ENCODE measurements around the gene STEAP3.

STEAP3 gene

DNA sequence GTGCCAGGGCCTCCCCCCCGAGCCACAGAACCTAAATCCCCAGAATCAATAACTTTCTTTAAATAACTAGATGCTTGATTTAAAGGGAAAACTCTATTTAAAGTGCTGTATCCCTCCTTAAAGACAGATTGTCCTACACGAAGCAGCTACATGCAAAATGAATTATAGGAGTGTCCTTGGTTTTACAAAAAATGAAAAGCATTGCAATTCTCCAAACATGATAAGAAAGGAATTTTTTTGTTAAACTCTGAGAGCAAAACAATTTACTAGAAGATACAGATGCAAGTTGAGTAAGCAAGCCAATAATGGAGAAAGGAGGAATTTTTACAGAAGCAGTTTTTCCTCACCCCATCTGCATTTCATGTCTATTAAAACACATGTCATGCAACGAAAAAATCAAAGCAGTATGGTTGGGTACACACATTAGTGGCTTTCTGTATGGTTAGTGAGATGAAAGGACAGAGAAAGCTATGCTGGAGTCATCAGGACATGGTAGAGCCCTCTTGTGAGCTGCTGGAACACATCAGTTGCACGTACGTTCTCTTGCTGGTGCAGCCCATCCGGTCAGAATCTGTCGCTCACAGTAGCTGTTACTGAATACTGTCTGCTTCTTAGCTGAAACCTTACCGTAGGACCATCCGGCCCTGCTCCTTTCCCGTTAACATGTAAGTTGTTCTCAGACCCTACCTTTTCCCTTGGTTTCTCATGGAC, 25.9 kb upstream of the STEAP3 start:
- DNase-seq (ENCODE audit: low read depth in 3 of 3): no peak

- no peak for DNase-seq (ENCODE audit: low read depth in 3 of 3)
These were observed 25.3 kb upstream of the STEAP3 start for GRCh38 chr2:119198240-119198840.

- DNase-seq (ENCODE audit: low read depth in 3 of 3): no peak
These were observed 21.8 kb upstream of the STEAP3 start for GRCh38 chr2:119201815-119202214.

DNA sequence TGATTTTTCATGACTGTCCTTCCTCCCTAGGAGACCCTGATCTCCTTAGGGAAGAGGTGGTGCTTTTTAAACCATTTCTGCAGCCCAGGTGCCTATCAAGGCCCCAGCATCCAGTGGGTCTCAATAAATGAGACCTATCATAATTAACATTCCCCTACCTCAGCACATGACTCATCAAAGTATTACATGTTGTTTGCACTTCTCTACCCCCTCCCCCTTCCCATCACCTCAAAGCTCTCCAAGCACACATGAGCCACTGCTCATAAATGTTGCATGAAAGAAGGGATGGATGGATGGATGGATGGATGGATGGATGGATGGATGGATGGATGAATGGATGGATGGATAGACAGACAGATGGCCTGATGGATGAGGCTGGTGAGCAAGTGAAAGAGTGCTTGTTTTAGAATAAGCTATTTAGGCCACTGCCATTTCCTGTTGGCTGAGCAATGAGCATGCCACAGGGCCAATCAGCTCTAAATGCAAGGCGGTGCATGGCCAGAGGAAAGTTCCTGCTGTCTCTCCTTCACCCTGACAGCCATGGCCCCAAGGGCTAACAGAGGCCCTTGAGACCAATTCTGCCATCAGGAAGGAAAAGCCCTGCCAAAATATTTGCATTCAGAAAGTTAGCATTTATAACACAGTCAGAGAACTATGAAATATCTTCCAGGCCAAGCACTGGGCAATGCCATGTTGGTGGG, 20.9 kb upstream of the STEAP3 start:
- DNase-seq (ENCODE audit: low read depth in 3 of 3): no peak

DNA sequence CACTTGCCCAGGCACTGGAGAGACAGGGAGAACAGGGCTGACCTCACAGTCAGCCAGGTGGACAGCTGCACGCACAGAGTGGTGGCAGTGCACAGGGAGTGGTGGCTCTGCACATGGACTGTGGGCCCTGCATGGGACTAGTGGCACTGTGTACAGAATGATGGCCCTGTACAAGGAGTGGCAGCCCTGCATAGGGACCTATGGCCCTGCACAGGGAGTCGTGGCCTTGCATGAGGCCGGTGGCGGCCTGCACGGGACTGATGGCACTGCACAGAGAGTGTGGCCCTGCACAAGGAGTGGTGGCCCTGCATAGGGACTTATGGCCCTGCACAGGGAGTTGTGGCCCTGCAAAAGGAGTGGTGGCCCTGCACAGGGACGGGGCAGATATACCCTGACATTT, 19.1 kb upstream of the STEAP3 start:
- DNase-seq (ENCODE audit: low read depth in 3 of 3): no peak

DNA sequence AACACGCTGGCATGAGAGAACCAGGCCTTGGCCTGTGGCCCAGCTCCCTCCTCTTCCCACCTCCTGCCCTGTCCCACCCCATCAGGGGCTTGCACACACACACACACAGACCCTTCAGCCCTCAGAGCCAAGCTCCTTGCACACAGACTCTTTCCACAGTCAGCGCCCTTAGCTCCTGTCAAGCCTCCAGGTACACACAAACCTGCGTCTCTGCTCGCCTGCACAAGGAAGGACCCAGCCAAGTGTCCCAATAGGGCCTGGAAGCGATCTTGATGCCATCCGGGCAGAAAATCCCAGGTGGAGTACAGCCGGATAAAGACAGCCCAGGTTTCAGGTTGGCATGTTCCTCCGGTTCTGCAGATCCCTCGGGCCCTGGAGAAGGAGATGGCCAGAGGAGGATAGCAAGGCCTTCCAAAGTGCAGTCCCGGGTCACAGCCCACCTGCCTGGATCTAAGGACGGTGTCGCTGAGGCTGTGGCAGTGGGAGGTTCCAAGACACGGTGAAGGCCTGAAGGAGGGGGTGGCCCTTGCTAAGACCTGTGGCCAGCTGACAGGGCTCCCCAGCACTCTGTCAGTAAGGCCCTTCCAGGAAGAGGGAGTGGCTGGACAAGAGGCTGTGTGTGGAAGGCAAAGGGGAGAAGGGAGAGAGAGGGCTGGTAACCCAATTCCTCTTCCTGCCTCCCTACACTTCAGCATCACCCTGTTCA, 18.5 kb upstream of the STEAP3 start:
- DNase-seq (ENCODE audit: low read depth in 3 of 3): no peak

DNA sequence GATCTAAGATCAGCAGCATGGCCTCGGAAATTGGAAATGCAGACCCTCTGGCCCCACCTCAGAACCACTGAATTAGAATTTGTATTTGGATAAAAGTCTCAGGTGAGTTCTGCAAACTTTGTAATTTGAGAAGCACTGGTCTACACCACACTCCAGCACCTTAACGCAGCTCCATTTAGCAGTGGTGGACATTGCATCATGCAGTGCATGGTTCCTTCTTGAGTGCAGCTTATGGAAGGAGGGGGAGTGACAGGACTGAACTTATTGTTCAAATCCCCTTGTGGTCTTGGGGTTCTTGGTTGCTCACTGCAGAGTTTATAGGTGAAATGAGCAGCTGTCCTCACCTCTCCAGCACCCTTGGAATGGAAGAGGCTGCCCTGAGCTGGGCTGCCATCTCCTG, 17.4 kb upstream of the STEAP3 start:
- DNase-seq (ENCODE audit: low read depth in 3 of 3): no peak

DNA sequence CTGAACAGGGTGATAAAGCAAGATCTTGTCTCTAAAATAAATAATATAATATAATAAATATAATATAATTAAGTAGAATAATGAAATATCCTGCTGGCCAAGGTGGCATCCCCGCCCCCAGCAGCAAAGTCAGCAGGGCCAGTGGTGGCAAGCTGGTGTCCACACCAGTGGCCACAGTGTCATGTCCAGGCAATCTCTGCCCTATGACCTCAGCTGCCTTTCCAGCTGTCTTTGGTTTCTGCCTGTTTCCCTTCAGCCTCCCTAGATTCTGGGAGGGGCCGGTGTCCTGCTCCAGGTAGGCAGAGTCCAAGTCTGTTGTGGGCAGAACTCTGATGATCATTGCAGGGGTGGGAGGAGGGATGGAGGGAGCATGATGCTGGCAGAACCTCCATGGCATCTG, 16.2 kb upstream of the STEAP3 start:
- no peak for DNase-seq (ENCODE audit: low read depth in 3 of 3)

GRCh38 chr2:119208791-119209203, 14.8 kb upstream of the STEAP3 start:
- DNase-seq (ENCODE audit: low read depth in 3 of 3): no peak

- DNase-seq (ENCODE audit: low read depth in 3 of 3): no peak
These were observed 11.4 kb upstream of the STEAP3 start for GRCh38 chr2:119212139-119212800.

GRCh38 chr2:119214453-119215037, 9.1 kb upstream of the STEAP3 start:
- DNase-seq (ENCODE audit: low read depth in 3 of 3): no peak

DNA sequence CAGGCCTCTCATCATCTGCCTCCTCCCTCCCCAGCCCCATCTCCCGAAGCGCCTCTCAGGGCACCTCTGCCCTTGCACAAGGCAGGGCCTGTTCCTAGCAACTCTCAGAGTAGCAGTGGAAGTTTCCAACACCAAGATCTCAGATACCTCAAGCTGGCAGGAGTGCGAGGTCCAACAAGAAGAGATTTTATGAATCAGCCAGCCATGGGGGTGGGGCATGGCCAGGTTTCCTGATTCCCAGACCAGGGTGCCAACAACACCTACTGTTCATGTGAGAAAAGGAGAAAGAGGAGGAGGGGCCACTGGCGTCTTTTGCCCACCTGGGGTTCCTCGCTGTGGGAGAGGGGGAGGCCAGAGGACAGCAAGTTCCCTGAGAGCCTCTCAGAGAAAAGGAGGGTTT, 6.6 kb upstream of the STEAP3 start:
- DNase-seq (ENCODE audit: low read depth in 3 of 3): no peak

GRCh38 chr2:119218478-119219064, 5.1 kb upstream of the STEAP3 start:
- no peak for DNase-seq (ENCODE audit: low read depth in 3 of 3)

DNA sequence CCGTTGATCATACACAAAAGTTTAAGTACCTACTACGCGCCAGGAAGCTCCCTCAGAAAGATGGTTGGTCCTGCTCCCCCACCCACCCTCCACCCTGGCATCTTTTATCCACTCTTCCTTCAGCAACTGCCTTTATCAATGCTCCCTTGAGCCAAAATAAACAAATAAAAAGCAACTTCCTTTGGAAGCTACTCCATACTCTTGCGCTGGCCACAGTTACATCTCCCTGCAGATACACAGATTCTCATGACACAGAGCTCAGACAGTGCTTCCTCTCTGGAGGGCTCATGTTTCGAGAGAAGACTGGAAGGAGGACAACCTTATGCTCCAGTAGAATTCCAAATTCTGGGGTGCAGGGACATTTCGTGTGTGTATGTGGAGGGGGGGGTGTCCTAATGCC, 3.8 kb upstream of the STEAP3 start:
- DNase-seq (ENCODE audit: low read depth in 3 of 3): no peak

GRCh38 chr2:119220720-119221301, 2.8 kb upstream of the STEAP3 start:
- DNase-seq (ENCODE audit: low read depth in 3 of 3): no peak

DNA sequence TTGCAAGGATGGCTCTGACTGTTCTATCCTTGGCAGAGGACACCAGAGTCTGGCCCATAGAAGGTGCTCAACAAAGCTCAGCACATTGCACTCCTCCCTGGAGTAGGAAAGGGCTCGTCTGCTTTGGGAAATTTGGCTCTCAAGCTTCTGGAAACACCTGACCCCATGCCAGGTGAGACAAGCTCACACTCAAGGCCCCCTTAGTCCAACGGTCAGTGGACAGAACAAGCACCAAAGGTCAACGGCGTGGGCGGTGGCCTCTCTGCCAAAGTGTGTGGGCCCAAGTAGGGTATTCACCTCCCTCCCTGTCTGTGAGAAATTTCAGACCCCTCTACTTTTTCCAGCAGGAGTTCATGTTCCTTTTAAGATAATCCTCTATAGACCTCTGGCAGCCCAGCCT, 2.0 kb upstream of the STEAP3 start:
- DNase-seq (ENCODE audit: low read depth in 3 of 3): no peak

DNA sequence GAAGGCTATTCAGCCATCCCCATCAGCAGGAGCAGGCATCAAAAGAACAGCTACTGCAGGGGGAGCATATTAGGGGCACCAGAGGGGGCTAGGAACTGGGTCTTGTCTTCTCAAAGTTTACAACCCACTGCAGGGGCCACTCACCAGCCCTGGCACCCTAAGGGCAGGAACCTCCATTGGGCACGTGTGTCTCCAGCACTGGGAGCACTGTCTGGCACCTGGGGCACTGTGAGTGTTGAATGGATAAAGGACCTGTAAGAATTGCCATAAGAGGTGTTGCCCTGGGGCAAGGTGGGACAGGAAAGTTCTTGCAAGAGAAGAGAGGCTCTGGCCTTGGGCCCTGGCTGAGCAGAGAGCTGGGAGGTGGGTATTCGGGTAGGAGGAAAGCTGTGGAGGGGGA, 1.4 kb upstream of the STEAP3 start:
- no peak for DNase-seq (ENCODE audit: low read depth in 3 of 3)

DNA sequence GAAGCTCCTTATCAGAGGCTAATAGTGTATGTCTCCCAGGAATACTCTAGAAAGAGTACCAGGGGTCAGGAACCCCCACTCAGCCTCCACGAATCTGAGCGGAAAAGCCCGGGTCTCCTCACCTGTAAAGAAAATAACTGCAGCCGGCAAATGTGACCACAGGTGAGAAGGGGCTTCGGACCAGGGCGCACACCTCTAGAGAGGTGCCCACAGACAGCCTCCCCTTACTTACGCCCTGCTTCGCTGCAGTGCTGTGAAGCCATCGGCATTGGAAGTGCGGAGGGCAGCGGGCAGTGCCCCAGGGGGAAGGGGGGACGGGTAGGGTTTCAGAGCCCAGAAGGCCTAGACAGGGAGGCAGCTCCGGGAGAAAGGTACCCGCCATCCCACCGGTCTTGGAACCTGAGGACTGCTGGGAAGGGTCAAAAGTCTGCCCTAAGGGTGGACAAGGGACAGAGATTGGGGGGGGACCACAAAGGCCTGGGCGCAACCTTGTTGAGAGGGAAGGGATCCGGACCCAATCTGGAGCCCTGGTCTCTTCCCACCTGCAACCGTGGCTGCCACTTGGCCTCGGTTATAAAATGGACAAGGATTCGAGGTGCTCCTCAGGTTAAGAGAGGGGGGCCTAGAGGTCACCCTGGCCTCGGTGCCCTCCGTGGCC, 642 bp upstream of the STEAP3 start:
- no peak for DNase-seq (ENCODE audit: low read depth in 3 of 3)

DNA sequence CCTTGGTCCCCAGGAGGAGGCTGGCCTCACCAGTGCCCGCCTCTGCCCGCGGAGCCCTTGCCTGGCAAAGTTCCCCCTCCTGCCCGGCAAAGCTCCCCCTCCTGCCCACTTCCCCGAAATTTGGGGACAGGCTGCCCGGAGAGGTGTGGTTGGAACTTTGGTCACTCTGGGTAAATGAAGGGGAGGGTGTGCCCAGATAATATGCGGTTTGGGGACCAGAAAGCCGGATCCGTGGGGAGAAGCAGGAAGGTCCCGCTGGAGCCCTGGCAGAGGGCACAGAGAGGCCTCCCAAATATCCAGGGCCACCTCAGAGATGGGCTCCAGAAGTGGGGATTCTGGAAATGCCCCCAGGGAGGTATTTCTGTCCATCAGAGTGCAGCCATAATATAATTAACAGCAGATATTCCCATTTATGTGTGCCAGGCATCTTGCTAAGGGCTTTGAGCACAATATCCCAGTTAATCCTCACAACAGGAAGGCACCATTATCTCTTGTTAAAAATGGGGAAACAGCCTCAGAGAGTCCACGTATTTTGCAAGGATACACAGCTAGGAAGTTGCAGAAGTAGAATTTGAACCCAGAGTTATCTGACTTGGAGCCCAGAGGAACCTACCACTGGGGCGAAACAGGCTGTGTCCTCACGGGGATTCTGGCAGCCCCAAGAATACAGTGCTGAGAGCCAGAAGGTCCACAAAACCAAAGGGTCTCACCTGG, 914 bp downstream of the STEAP3 start:
- DNase-seq (ENCODE audit: low read depth in 3 of 3): no peak
